NCI-H460 (cell line): Measurements from ENCODE around the gene SHROOM4. TPM values are rescaled to one million over a fixed set of nuclear protein-coding genes. Genes with fewer than 3 reads are reported as not detected.

Source experiments
- DNase-seq: peaks from one replicate; pipeline ENCODE4 v3.0.0-alpha.2; 2016; ENCODE audit warnings: low read depth; ENCODE audit errors: extremely low read depth
- total RNA-seq: library from RNA; depleted of rRNA; stranded (reverse); fragments of >200 nt; shearing (Covaris generic); gene quantifications from 2 replicates; pipeline ENCODE4 v1.2.3, GENCODE V29; 2014

SHROOM4 gene
- total RNA-seq, 1 experiment from 2014 or later: not detected

DNA sequence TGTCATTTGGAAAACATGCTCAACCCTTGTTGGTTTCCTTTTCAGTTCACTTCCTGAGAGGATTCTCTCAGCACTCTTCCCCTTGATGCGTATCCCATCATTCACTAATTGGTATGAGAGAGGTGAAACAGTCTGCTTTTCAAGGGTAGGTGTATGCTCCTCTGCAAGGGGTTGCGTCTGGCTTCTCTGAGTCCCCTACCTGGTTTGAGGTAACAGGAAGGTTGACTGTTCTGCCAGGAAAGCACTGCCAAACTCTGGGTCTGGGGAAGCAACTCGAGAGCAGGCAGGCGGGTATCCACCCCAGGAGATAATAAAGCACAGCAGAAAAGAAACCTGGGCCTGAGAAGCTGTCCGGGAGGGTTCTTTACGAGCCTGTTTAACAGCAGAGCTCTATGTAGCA, 101.2 kb downstream of the SHROOM4 start:
- no peak for DNase-seq

DNA sequence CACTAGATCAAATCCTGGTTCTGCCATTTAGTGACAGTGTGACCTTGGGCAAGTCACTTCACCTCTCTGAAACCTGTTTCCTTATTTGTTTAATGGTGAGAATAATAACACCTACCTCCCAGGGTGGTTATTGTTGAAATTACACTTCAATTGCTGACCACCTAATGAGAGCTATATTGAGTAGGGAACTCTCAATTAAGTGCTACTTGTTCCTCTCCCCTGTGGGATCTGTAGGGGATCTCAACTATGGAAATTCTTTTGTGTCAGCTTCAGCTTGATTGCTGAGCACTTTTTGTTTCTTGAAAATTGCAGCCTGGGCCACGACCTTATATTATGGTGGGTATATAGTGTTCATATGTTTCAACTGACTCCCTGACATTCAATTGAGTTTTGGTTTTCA, 102.1 kb downstream of the SHROOM4 start:
- no peak for DNase-seq

DNA sequence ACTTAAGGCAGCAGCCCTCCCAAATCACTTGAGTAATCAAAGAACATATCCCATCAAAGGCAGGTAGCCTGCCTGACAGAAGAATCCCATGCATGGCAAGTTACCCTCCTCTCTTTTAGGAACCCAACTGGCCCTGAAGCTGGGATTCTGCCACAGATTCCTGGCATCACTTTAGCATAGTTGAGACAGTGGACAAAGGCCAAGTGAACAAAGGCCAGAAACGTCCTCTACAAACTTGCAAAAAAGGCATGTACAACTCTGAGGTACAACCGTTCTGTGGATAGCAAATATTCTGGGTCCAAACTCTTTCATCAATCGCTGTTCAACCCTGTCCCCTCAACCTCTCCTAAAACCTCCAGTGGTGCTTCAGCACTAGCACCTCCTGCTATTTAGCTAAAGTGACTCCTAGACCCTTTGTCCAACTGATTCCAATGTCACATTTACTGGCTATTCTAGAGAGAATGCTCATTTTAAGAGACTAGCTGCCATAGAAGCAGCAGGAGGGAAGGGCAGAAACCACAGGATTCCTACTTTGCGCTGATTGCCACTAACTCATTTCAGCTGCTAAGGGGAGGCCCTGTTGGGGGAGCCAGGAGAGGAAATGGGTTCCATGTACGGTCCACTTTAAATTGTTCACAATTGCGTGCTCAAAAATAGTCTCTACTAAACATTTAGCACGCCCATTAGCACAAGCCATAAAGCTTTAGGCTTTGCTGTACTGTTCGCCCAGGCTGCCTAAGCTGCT, 105.9 kb downstream of the SHROOM4 start:
- no peak for DNase-seq

DNA sequence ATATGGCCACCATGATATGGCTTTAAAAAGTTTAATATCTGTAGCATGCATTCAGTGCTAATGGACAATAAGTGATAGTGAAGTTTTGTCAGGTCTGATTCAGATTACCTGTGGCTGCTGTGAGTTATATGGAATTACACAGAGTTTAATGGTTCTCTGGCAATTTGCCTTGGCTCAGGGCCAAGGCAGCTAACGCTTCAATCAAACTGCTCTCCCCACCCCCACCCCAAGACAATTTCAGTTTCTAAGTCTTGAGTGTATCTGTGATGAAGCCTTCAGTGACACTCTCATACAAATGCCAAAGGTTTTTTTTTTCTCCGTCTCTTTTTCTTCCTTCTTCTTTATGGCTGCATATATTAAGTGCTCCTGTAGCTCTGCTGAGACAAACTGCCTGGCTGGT, 106.6 kb downstream of the SHROOM4 start:
- DNase-seq: no peak

DNA sequence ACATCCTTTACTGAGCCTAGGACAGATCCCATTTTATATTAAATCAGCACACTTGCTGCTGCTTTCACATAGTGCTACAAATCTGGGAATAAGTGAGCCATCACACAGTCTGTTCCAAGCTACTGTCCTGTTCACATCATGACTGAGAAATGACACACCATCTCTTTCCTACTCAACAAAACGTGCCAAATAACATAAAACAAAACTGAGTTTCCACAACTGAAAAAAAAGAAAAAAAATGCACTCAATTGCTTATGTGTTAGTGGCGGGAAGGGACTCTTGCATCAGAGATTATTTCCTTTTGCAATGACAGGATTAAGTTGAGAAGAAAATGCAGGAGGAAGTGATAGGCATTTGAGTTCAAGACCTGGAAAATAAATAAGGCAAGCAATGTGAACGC, 109.0 kb downstream of the SHROOM4 start:
- DNase-seq: no peak

DNA sequence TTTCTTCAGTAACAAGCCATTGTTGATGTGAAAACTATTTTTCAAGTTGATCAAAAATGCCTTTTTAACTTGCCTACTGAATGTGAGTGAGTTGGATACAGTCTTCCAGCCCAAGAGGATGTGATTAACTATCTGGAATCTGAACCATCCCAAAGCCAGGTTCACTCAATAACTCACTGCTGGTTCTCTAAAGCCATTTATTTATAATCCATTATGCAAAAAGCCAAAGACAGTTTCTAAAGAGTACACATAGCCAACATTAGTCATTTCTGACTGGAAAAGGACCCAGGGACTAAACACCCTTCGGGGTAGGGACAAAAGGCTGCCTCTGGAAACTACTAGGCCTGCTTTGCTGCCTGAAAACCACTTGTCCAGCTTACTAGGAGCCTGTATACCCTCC, 109.6 kb downstream of the SHROOM4 start:
- no peak for DNase-seq

DNA sequence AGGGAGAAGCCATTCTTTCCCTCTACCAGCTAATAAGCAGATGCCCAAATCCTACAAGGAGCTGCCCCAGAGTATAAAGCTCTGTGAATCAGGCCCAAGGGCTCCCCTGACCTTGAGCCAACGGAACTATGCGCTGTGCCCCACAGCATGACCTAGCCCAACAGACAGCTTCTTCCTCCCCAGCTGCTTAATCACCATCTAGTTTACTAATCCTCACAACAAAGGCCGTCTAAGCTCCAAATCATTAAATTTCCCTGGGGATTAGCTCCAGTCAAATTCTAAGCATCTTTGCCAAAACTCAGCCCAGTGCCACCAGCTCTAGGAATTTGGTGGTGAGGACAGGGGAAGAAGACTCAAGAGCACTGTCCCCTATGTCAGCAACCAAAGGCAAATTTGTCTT, 113.1 kb downstream of the SHROOM4 start:
- no peak for DNase-seq

DNA sequence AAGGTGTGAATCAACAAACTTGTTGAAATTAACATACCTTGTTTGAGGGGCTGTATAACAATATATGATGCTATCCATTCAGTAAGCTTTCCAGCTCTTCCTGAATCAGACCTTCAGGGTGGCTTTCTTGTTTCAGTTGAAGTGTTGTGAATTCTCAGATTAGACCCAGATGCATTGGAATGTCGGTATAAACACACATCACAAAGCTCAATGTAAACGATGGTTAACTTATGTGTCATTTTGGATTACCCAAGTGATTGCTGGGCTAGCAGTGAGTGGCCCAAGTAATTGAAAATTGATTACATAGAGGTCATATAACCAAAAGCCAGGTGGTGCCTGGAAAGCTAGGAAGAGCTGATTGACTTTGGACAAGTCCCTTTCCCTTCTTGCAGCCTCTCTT, 115.0 kb downstream of the SHROOM4 start:
- DNase-seq: no peak

DNA sequence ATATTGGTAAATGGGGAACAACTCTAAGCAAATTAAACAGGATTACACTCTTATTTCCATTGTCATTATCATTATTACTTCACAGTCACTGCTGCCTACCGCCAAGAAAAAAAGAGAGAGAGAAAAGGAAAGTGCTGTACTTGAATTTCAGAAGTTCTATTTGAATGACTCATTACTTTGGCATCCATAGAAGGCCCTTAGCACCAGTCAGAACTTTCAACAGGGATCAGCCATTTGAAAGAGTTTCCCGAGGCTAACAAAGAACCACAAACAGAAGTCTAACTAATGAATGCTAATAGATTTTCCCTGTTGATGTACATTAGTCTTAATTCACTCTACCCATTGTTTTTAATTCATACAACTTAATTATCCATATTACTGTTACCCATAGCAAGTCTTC, 116.3 kb downstream of the SHROOM4 start:
- DNase-seq: no peak

DNA sequence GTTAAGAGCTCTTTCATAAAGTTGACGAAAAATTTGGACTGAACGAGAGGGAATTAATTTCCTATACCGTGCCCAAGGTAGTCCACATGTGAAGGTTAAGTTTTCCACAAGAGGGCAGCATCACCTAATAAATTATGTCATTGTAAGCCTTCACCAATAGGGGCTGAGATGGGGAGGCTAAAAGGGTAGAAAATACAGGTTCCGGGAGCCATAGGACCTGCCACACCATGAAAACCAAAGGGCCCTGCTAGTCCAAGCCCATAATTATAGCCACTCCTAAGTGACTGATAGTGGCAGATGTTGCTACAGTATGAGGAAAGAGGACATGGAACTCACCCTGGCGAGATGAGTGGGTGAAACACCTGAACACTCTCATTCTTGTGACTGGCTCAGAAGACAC, 122.2 kb downstream of the SHROOM4 start:
- peak; percentile 46 for DNase-seq

DNA sequence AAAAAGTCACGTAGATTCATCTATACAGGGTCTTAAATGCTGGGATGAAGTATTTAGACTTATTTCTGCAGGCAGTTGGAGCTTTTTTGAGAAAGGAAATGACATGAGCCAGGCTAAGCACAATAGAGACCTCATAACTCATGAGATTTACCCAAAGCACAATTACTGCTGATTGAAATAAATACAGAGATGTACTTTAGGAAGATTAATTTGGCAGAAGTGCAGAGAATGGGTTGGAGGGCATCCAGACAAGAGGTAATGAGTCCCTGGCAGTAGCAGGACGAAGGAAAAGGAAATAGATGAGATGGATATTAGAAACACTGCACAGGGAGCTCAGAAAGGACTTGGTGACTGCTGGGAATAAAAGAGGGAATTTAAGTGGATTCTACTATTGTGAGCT, 129.1 kb downstream of the SHROOM4 start:
- no peak for DNase-seq

DNA sequence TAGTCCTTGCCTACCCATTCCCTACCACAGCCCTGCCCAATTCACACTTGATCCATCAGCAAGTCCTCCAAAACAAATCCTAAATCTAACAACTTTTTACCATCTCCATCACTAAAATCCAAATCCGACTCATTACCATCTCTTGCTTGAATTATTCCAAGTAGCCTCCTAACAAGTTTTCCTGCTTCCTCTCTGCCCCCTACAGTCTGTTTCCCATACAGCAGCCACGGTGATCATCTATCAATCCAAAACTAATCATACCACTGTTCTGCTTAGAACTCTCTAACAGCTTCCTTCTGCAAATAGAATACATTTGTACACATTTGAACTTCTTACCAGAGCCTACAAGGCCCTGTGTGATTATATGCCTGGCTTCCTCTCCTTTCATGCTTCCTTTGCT, 133.0 kb downstream of the SHROOM4 start:
- no peak for DNase-seq

DNA sequence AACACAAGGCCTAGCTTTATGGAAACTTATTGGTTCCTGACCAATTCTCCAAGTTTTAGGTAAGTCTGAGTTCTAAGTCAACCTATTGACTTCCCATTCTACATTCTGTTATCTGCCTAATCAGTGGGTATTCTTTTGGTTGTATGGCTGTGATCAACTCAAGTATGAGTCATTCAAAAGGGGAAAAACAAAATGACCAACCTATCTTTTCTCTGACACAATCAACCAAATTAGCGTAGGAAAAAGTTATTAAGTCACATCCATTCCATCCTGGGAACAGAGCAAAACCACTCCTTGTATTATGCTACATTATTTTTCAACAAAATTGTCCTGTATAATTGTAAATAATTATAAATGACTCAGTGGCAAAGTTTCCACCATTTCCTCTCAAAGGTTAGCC, 136.2 kb downstream of the SHROOM4 start:
- no peak for DNase-seq

DNA sequence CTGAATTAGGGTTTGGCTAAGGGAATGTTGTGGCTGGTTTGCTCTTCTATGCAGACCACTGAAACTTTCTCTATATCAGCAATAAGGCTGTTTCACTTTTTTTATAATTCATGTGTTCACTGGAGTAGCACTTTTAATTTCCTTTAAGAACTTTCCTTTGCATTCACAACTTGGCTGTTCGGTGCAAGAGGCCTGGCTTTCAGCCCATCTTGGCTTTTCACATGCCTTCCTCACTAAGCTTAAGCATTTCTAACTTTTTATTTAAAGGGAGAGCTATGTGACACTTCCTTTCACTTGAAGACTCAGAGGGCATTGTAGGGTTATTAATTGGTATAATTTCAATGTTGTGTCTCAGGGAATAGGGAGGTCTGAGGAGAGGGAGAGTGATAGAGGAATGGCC, 142.3 kb downstream of the SHROOM4 start:
- DNase-seq: no peak

DNA sequence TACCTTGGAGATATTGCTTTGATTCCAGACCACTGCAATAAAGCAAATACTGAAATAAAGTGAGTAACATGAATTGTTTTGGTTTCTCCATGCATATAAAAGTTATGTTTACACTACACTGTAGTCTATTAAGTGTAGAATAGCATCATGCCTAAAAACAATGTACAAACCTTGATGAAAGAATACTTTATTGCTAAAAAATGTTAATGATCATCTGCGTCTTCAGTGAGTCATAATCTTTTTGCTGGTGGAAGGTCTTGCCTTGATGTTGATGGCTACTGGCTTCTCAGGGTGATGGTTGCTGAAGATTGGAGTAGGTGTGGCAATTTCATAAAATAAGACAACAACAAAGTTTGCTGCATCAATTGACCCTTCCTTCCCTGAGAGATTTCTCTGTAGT, 145.1 kb downstream of the SHROOM4 start:
- no peak for DNase-seq

DNA sequence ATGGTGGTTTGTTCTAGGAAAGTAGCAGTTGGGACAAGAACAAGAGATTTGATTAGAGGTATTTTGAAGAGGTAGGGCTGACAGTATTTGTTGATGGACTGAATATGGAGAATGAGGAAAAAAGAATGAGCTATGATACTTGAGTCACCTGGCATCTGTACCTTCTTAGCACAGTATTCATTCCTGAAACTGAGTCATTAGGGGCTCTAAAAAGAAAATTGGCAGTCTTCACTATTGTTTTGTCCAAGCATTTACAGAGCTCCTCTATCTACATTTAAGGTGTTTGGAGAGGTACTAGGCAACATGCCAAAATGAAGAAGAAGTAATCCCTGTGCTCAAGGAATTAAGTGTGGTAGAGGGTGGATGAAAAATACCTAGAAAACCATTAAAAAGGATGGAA, 165.8 kb downstream of the SHROOM4 start:
- no peak for DNase-seq

DNA sequence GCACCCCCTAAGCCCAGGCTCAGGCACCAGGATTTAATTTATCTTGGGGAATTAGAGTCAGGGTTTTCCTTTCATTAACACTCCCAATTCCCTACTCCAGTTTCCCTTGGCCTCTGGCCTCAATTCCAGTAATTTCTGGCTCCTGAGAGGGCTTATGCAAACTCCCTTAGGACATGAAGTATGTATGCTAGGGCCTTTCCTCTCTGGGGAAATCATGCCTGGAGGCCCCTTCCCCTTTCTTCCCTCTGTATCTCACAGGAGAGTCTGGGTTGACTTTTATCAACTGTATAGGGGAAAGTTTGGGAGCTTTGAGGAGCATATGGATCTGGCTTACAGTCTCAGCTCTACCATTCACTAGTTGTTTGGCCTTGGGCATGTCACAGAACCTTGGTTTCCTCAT, 169.5 kb downstream of the SHROOM4 start:
- no peak for DNase-seq

DNA sequence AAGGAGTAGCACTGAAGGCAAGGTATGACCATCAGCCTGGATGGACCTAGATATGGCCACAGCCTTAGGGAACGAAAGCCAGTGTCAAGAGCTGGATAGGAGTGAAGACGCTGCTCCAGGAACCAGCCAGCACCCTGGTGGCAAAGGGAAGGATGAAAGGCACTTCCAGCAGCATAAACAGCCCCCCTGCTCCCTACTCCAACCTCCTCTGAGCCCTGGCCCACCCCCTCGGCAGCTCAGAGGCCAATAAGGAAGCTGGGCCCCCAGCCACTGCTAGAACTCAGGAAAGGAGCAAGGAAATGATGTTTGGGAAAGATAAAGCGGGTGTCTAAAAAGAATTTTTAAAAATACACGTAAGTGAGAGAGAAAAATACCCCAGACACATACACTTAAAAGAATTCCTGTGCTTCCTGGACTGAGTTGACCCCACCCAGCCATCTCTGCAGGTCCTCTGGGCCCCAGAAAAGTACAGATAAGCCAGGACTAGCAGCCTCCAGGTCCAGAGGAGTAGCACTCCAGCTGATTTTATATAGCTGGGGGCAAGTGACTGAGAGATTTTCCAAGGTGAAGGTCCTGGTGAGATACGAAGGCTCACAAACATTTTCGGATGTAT, 170.4 kb downstream of the SHROOM4 start:
- no peak for DNase-seq

DNA sequence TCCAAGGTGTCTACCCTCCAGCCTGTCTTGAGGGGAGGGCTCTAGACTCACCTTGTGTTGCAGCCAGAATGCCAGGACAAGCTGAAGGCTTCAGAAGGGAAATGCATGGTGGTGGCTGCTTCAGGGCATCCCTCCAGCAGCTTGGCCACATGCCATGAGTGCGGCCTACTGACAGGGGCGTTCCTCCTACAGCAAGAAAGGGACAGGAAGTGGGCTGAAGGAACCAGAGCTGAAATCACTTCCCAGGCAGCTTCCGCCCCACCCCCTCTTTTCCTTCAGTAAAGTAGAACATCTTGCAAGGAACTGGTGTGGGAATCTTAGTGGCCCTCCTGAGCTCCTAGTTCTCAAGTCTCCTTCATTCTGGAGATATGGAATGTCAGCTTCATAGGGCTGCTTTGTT, 175.9 kb downstream of the SHROOM4 start:
- DNase-seq: no peak

DNA sequence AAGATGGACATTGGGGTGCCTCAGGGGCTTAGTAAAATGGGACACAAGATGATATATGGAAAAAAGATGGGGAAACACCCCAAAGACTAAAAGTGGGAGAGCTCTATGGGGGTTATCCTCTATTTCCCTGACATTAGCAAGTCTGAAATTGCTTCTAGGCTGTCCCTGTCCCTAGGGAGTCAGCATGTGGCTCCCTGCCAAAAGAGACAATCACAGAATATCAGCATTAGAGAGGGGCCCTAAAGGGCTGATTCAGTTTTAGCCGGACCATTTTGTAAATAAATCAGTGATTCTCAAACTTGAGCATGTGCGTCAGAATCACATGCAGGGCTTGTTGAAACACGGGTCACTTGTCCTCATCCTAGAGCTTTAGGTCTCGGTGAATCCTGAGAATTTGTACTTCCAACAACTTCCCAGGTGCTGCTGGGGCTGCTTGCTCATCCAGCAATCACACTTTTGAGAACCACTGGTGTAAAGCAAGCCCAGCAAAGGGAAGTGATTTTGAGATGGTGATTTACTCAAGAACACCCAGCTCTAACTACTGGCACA, 178.1 kb downstream of the SHROOM4 start:
- DNase-seq: no peak

DNA sequence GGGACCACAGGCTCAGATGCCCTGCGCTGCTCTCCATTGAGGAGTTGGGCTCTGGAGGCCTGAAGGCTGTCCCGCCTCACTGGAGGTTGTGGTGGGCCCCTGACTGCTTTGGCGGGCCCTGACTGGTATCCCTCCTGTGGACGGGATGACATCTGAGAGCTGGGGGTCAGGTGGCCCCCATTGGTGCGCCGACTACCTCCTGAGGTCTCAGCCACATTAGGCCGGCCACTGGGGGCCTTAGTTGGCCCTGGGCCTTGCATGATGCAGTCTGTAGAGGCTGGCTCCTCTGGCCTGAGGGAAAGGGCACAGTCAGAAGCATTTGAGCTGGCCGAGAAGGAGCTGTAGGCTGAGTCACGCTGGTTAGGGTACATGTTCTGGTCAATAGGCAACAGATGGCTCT, 178.8 kb downstream of the SHROOM4 start:
- DNase-seq: no peak

DNA sequence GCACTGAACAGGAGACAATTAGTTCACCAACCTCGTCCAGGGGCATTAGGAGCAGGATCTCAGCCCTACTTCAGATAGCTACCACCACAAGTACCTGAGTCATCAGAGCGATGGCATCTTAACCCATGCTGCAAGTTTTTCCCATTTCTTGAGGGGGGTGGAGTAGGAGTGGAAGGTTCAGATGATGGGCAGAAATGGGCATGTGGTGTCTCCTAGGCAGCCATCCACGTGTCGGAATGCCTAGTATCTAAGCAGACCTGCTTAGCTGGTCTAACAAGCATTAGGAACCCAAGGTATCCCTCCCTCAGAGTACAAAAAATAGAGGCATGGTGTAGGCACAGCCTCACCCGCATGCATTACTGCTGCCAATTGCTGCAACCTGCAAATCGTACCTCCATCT, 184.2 kb downstream of the SHROOM4 start:
- DNase-seq: no peak
